CD4-positive, alpha-beta T cell (primary cell): Measurements from ENCODE around the gene RERE. TPM values are rescaled to one million over a fixed set of nuclear protein-coding genes. Genes with fewer than 3 reads are reported as not detected.

ENCODE experiments used
- ATAC-seq: fragments of 200-7000 bp; cut with Tn5 transposase; one replicate; pipeline ENCODE4 v1.10.0; 2022; ENCODE audit warnings: mild to moderate bottlenecking; ENCODE audit not compliant: poor library complexity
- CTCF ChIA-PET: fragments of 350-600 bp; sonication (Branson Sonifier 250); formaldehyde crosslinking; loops from one replicate; lab custom pipeline; 2021; ENCODE audit warnings: antibody characterized with exemption, inconsistent platforms; lab: Charles Lee
- POLR2A ChIA-PET: fragments of 350-600 bp; sonication (Branson Sonifier 250); formaldehyde crosslinking; loops from one replicate; lab custom pipeline; 2021; ENCODE audit warnings: antibody characterized with exemption, inconsistent platforms; lab: Charles Lee
- DNase-seq, 14 experiments: peaks; one replicate each; pipeline ENCODE4 v3.0.0-alpha.2; 2013 to 2020; ENCODE audit warnings: mixed read lengths in 2 of 14
- H3K27ac ChIP-seq, 2 donors: one replicate each; pipeline versions ENCODE4 v1.5.1 to v1.7.0; 2013; ENCODE audit warnings: low read length in 2 of 2, low read depth in 1 of 2, mild to moderate bottlenecking in 1 of 2
- H3K27me3 ChIP-seq, 2 experiments: 1 replicate in 1 of 2; 2 replicates in 1 of 2; pipeline versions ENCODE4 v1.6.1 to v1.7.0; 2013; ENCODE audit warnings: low read length in 2 of 2, control low read depth in 1 of 2, mild to moderate bottlenecking in 1 of 2, moderate library complexity in 1 of 2; ENCODE audit not compliant: insufficient read depth in 2 of 2, control insufficient read depth in 1 of 2
- H3K36me3 ChIP-seq: one replicate; pipeline ENCODE4 v1.6.1; 2013; ENCODE audit warnings: low read length, control low read depth; ENCODE audit not compliant: insufficient read depth
- H3K4me1 ChIP-seq: one replicate; pipeline ENCODE4 v1.6.1; 2013; ENCODE audit warnings: low read length, control low read depth; ENCODE audit not compliant: insufficient read depth
- H3K4me3 ChIP-seq: one replicate; pipeline ENCODE4 v1.5.1; 2013; ENCODE audit warnings: mild to moderate bottlenecking, low read length, moderate library complexity
- H3K9me3 ChIP-seq, 2 experiments: 1 replicate in 1 of 2; 2 replicates in 1 of 2; pipeline versions ENCODE4 v1.6.1 to v1.7.0; 2013; ENCODE audit warnings: low read length in 2 of 2, mild to moderate bottlenecking in 2 of 2, control low read depth in 1 of 2, moderate library complexity in 1 of 2; ENCODE audit not compliant: control insufficient read depth in 1 of 2, insufficient read depth in 1 of 2
- H3K27ac Mint-ChIP-seq: one replicate; pipeline ENCODE4 v1.8.0; 2020; ENCODE audit warnings: mixed read lengths
- H3K27me3 Mint-ChIP-seq: one replicate; pipeline ENCODE4 v1.8.0; 2021; ENCODE audit warnings: mixed read lengths
- H3K36me3 Mint-ChIP-seq: one replicate; pipeline ENCODE4 v1.8.0; 2021; ENCODE audit warnings: low read depth, mixed read lengths
- H3K4me1 Mint-ChIP-seq: one replicate; pipeline ENCODE4 v1.8.0; 2021; ENCODE audit warnings: low read depth, mixed read lengths
- H3K4me3 Mint-ChIP-seq: one replicate; pipeline ENCODE4 v1.8.0; 2020; ENCODE audit warnings: mild to moderate bottlenecking, mixed read lengths
- H3K9me3 Mint-ChIP-seq: one replicate; pipeline ENCODE4 v1.8.0; 2020; ENCODE audit warnings: mixed read lengths
- intact Hi-C, 2 experiments: fragments of 100-400 bp; cut with DNase I in 1 of 2; cut with micrococcal nuclease in 1 of 2; formaldehyde crosslinking; loops; one replicate each; pipeline versions ENCODE4 v1.15.1 to v1.9.0; 2023 to 2025; cut with DNase I, micrococcal nuclease
- total RNA-seq, 174 experiments: library from RNA in 2 of 174; stranded (reverse) in 2 of 174; gene quantifications; one replicate each; pipeline ENCODE4 v1.2.3 and lab custom pipeline; 2021 to 2026
- TF ChIP-seq, protein P1 (sequence below): fragments of 200-600 bp; IDR thresholded peaks from one replicate; pipeline ENCODE4 v1.8.0; 2022; ENCODE audit warnings: antibody characterized with exemption, mild to moderate bottlenecking

Gene RERE
- total RNA-seq, 2 experiments from 2014 or later, result 78.4 to 84.0 TPM

DNA sequence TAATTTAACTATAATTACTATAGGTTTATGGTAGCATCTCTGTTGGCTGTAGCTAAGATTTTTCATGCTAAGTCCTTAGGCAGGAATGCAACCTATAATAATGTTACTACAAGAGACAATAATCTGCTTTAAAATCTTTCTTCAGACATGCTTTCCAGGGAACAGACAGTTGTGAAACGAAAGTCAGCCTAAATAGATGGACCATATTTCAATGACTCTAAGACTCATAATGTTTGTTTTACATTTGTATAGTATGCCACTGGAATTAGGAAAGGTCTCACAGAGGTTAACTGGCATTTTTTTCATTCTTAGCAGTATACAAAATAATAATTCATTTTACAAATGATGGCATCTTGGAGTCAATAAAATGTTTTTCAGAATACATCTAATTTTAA lies 8.1 kb downstream of the RERE start:
- Histone ChIP-seq H3K9me3 (no peaks in the 10 kb centered on the region), H3K4me1 (no peaks in the 10 kb centered on the region), H3K4me3 (no peak overlapping the region), H3K36me3 (no peaks in the 10 kb centered on the region), H3K27ac (no peak overlapping the region), H3K27me3 (no peaks in the 10 kb centered on the region)
- intact Hi-C loops, result no loop called here
- ATAC-seq, result no peak
- no peak overlapping the region for H3K27ac Mint-ChIP-seq
- TF ChIP-seq, protein P1, sequence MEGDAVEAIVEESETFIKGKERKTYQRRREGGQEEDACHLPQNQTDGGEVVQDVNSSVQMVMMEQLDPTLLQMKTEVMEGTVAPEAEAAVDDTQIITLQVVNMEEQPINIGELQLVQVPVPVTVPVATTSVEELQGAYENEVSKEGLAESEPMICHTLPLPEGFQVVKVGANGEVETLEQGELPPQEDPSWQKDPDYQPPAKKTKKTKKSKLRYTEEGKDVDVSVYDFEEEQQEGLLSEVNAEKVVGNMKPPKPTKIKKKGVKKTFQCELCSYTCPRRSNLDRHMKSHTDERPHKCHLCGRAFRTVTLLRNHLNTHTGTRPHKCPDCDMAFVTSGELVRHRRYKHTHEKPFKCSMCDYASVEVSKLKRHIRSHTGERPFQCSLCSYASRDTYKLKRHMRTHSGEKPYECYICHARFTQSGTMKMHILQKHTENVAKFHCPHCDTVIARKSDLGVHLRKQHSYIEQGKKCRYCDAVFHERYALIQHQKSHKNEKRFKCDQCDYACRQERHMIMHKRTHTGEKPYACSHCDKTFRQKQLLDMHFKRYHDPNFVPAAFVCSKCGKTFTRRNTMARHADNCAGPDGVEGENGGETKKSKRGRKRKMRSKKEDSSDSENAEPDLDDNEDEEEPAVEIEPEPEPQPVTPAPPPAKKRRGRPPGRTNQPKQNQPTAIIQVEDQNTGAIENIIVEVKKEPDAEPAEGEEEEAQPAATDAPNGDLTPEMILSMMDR, result no peak
- H3K27me3 Mint-ChIP-seq, result no peaks in the 10 kb centered on the region
- POLR2A ChIA-PET, result no interaction called here
- no peak for DNase-seq
- no peak overlapping the region for H3K4me3 Mint-ChIP-seq
- H3K36me3 Mint-ChIP-seq, result peaks cover 6% of the 10 kb centered on the region
- peaks cover 11% of the 10 kb centered on the region for H3K4me1 Mint-ChIP-seq
- no peaks in the 10 kb centered on the region for H3K9me3 Mint-ChIP-seq
- CTCF ChIA-PET, result interaction anchor here (0.6 kb wide), 1 partner anchor 45 kb away, joined by 3 read pairs; no protein-coding TSS in a partner anchor

DNA sequence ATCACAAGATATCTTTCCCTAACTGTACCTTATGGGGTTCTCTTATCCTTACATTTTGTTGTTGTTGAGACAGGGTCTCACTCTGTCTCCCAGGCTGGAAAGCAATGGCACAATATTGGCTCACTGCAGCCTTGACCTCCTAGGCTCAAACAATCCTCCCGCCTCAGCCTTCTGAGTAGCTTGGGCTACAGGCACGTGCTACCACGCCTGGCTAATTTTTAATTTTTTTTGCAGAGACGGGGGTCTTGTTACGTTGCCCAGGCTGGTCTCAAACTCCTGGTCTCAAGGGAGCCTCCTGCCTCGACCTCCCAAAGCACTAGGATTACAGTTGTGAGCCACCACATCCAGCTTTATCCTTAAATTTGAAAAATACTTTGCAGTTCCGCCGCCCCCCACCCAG lies 10.4 kb downstream of the RERE start:
- Histone ChIP-seq H3K36me3 (no peaks in the 10 kb centered on the region), H3K9me3 (no peaks in the 10 kb centered on the region), H3K27me3 (no peaks in the 10 kb centered on the region), H3K4me3 (no peak overlapping the region), H3K4me1 (no peaks in the 10 kb centered on the region), H3K27ac (no peak overlapping the region)
- POLR2A ChIA-PET, result no interaction called here
- Mint-ChIP-seq H3K9me3 (no peaks in the 10 kb centered on the region), H3K4me3 (no peak overlapping the region), H3K27ac (no peak overlapping the region), H3K4me1 (no peaks in the 10 kb centered on the region), H3K27me3 (no peaks in the 10 kb centered on the region), H3K36me3 (peaks cover 6% of the 10 kb centered on the region)
- intact Hi-C loops, result no loop called here
- ATAC-seq (no peak), DNase-seq (no peak)
- CTCF ChIA-PET, result no interaction called here
- TF ChIP-seq, protein P1, result no peak

DNA sequence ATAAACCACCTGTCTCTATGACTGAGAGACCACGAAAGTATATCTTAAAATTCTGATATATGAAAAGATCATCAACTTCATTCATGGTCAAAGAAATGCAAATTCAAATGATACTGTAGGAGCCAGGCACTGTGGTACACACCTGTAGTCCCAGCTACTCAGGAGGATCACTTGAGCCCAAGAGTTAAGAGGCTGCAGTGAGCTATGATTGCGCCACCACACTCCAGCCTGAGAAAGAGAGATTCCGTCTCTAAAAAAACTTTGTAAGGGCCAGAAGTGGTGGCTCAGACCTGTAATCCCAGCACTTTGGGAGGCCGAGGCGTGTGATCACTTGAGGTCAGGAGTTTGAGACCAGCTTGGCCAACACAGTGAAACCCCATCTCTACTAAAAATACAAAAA lies 17.0 kb downstream of the RERE start:
- Histone ChIP-seq H3K27ac (no peak overlapping the region), H3K36me3 (peaks cover 3% of the 10 kb centered on the region), H3K4me3 (no peak overlapping the region), H3K4me1 (no peaks in the 10 kb centered on the region), H3K27me3 (no peaks in the 10 kb centered on the region), H3K9me3 (no peaks in the 10 kb centered on the region)
- H3K4me1 Mint-ChIP-seq, result no peaks in the 10 kb centered on the region
- ChIA-PET POLR2A (no interaction called here), CTCF (interaction anchor here (1.1 kb wide), 1 partner anchor 13 kb away, joined by 3 read pairs; no protein-coding TSS in a partner anchor)
- intact Hi-C loops, result no loop called here
- no peak overlapping the region for H3K4me3 Mint-ChIP-seq
- H3K36me3 Mint-ChIP-seq, result peaks cover 8% of the 10 kb centered on the region
- no peaks in the 10 kb centered on the region for H3K9me3 Mint-ChIP-seq
- H3K27ac Mint-ChIP-seq, result no peak overlapping the region
- DNase-seq, result no peak
- TF ChIP-seq, protein P1, result no peak
- no peaks in the 10 kb centered on the region for H3K27me3 Mint-ChIP-seq
- ATAC-seq, result no peak
